22Rv1 (cell line): ENCODE measurements around the gene CFAP74.

Experiments
- H3K27ac ChIP-seq: fragments of 450-650 bp; 2 replicates; pipeline ENCODE4 v1.5.1; 2017
- CTCF ChIP-seq: fragments of 450-650 bp; IDR thresholded peaks from 2 replicates; pipeline ENCODE4 v1.5.1; 2017; ENCODE audit warnings: mild to moderate bottlenecking
- ZFX ChIP-seq: fragments of 450-650 bp; IDR thresholded peaks from 2 replicates; pipeline ENCODE4 v1.6.1; 2017; ENCODE audit warnings: antibody characterized with exemption, borderline replicate concordance

Gene CFAP74

DNA sequence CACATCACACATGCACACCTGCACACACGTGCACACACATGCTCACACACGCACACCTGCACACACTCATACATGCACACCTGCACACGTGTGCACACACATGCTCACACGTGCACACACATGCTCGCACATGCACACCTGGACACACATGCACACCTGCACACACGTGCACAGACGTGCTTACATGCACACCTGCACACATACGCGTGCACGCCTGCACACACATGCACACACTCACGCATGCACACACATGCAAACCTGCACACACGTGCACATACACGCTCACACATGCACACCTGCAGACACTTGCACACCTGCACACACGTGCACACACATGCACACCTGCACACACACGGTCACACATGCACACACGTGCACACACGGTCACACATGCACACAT is 32.6 kb downstream of the CFAP74 start:
- no peak for TF ChIP-seq ZFX
- TF ChIP-seq CTCF, result no peak
- no peak overlapping the region for H3K27ac ChIP-seq

DNA sequence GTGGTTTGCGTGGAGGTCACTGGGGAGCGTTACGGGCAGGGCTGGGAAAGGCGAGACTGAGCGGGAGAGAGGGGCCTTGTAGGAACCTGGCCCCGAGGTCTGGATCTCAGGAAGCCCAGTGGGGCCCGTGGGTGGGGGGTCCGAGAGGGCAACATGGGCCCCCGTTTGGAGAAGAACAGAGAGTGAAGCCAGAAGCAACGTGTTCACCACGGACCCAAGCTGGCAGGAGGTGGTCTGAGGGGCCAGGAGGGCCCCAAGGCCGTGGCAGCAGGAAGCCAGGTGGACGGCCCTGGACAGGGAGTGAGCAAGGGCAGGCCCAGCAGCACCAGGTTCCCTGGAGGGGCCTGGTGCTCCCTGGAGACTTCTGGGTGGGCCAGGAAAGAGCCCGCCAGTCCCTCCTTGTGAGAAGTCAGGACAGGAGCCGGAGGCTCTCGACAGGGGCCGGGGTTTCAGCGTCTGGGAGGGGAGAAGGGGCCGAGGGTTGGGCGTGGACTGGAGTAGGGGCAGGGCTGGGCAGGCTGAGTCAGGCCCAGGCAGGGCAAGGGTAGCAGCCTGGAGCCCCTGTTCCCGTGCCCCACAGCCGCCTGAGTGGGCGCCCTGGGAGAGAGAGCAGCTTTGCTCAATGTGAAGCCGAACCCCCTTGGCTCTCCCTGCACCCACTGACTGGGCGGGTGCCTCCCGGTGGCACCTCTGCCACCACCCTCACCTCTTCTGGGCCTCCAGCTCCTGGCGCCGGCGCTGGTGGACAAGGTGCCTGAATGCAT is 33.5 kb downstream of the CFAP74 start:
- TF ChIP-seq CTCF (no peak), ZFX (no peak)
- H3K27ac ChIP-seq, result no peak overlapping the region

DNA sequence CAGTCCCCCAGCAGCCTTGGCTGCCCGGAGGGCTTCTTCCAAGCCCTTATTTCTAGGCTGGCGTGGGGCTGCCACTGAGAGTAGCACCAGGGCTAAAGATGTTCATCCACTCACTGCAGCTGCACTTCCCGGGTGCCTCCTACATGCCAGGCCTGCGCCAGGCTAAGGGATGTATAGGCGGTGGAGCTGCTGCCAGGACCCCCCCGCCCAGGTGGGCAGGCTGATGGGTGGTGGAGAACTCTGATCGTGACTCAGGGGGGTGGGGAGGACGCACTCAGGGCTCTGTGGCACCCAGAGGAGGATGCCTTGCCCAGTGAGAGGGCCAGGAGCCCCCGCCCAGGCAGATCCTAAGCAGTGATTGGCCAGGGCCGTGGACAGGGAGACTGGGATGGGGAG is 34.1 kb downstream of the CFAP74 start:
- no peak for TF ChIP-seq ZFX
- no peak for TF ChIP-seq CTCF
- H3K27ac ChIP-seq, result no peak overlapping the region

DNA sequence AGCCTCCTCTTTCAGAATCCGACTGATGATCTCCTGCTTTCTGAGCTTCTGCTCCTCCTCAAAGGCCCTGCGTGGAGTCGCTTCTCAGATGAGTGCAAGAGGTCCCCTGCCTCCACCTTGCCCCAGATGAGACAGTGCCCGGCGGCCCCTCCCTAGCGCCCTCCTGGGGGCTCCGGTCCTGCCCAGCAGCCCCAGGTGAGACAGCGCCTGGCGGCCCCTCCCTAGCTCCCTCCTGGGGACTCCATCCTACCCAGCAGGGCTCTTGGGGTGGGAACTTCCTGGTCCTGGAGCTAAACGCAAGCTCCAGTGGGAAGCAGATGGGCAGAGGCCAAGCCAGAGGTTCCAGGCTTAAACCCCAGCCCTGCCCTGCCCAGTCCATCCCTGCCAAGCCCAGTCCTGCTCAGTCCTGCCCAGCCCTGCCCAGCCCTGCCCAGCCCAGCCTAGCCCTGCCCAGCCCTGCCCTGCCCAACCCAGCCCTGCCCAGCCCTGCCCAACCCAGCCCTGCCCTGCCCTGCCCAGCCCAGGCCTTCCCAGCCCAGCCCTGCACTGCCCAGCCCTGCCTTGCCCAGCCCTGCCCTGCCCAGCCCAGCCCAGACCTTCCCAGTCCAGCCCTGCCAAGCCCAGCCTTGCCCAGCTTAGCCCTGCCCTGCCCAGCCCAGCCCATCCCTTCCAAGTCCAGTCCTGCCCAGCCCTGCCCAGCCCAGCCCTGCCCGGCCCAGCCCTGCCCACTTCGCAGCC is 34.6 kb downstream of the CFAP74 start:
- TF ChIP-seq CTCF (no peak), ZFX (no peak)
- H3K27ac ChIP-seq, result no peak overlapping the region

- TF ChIP-seq CTCF (no peak), ZFX (no peak)
- no peak overlapping the region for H3K27ac ChIP-seq
These were observed 35.7 kb downstream of the CFAP74 start for GRCh38 chr1:1967879-1968278.

DNA sequence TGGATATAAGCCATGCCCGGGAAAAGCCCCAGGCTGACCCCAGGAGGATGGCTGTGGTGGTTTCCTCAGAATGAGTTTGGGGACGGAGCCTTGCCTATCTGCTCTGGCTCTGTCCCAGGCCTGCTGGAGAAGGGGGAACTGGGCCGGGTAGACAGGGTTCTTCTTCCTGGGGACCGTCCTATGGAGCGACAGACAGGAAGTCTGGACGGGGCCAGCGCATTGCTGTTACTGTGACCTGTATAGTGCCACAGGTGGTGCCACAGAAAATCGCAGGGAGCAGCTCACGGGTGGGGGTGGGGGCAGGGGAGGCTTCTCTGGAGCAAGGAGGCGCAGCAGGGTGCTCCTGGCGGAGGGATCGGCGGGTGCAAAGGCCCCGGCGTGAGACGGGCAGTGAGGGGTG is 36.4 kb downstream of the CFAP74 start:
- TF ChIP-seq ZFX, result no peak
- no peak overlapping the region for H3K27ac ChIP-seq

DNA sequence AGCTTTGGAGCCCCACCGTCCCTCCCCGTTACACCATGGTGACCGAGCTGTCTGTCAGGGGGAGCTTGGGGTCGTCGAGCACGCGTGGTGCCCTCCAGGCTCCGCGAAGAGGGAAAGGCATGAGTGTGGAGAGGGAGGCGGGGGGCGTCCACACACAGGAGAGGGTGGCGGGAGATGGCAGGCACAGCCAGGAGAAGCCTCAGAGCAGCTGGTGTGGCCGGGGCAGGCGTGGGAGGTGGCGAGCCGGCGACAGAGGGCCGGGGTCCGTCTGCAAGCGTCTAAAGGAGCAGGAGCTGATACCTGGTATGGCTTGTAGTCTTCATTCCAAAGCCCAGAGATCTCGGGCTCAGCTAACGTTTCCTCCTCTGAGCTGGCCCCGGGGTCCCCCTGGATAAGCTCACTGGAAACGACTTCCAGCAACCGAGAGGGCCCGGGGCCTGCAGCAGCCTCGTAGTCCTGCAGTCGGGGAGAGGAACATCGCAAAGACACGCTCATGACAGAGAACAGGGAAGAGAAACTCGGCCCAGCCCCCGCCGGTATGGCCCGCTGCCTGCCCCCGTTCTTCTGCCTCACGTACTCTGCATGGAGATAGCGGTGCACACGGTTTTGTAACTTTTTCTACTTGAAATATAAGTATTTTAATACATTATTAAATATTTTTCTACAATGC is 37.4 kb downstream of the CFAP74 start:
- no peak overlapping the region for H3K27ac ChIP-seq
- TF ChIP-seq CTCF (no peak), ZFX (no peak)
